GM21360 (cell line): Measurements from ENCODE around the gene NTM.

Experiments
- ATAC-seq: cut with Tn5 transposase; IDR thresholded peaks from one replicate; pipeline ENCODE4 v1.9.1; 2021; ENCODE audit warnings: mild to moderate bottlenecking, moderate library complexity; ENCODE audit not compliant: unreplicated experiment

NTM gene

DNA sequence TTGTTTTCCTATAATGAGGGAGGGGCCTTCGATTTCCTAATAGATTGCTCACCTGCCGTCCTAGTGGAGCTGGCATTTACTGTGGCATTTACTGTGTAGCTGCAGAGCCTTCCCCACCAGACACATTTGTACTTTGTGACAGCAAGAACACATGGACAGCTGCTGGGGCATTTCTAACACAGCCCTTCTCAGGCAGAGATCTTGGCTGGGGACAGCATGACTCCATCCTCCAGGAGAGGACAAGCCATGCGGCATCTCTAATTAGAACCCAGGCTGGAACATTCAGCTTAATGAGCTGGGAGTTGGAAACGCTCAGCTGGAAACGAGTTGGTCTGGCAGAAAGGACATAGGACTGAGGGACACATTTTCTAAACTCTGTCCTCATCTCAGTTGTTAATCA is 887.5 kb downstream of the NTM start:
- ATAC-seq: no peak

- ATAC-seq: no peak
Observed at GRCh38 chr11:132258875-132259274, 888.5 kb downstream of the NTM start.

DNA sequence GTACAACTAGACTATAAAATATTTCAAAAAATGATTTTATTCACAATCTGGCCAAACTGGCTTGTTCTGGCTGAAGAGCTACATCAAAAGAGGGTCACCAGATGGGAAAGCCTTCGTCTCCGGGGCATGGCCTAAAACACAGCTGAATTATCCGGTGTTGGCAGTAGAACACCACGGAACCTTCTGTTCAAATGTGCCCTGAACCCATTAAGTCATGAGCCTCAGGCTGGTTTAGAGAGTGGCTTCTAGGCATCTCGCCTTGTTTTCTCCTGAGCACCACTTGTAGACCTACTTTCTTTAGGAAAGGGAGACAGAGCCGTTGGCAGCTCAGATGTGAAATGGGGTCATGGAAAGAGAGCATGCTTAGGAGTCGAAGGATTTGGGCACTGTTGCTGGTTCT is 890.2 kb downstream of the NTM start:
- no peak for ATAC-seq

DNA sequence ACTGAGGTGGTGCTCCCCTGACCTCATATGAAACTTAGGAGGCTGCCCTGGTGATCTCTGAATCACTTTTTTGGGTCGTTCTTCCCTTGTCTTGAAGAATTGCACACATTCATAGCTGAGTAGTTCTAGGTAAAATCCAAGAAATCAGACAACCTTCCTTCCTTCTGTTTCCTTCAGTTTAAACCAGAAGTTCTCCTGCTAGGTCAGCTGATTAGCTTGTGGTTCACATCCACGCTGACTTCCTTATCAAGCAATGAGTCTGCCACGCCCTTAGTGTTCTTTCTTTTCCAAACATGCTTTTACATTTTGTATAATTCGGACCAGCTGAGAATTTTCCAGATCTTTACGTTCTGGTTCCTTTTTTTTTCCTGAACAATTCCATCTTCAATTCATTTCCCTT is 892.8 kb downstream of the NTM start:
- ATAC-seq: no peak

DNA sequence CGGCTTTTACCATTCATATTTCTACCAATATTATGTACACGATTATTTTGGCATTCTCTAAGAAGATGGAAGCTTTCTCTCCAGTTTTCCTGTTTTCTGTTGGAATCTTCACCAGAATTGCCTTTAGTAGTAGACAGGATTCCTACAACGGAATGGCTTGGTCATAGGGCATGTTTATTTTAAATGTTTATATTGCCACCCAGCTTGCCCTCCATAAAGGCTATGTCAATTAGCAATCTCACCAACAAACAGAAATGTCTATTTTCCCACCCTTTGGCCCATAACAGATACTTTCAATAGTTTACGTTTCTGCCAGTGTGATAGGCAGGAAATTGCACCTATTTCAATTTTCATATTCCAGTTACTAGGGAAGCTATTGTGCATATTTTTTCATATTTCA is 893.5 kb downstream of the NTM start:
- no peak for ATAC-seq

GRCh38 chr11:132264616-132265015 is 894.2 kb downstream of the NTM start:
- ATAC-seq: no peak

DNA sequence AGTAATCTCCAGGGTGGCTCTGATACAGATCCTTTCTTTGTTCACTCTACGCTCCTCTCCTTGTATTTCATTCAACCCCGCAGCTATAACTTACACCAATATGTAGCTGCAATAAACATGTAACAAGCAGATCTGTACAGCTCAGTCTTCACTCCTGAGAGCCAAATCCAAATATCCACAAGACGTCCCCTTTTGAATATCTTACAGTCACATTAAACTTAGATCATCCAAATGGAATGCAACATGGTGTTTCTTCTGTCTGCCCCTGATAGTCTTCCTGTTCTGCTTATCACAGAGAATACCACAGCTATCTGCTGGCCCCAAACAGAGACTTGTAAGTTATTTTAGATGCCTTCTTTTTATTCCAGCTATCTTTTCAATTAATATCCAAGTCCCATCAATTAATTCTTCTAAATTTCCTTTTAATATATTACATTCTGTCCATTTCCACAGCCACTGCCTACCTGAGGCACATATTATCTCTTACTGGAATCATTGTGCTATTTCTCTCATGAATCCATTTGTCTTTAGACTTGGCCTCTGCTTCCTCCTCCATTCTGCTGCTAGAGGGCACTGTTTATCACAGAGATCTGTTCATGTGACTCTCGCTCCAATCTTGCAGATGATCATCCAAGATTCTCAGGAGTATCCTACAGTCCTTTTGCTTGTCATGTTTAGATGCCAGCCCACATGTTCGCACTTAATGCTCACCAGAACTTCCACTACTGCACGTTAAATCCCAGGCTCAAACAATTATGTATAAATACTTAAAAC is 908.6 kb downstream of the NTM start:
- ATAC-seq: peak; percentile 60

- ATAC-seq: no peak
Observed at GRCh38 chr11:132284048-132284447, 913.6 kb downstream of the NTM start.

GRCh38 chr11:132284611-132285010 is 914.2 kb downstream of the NTM start:
- ATAC-seq: no peak

DNA sequence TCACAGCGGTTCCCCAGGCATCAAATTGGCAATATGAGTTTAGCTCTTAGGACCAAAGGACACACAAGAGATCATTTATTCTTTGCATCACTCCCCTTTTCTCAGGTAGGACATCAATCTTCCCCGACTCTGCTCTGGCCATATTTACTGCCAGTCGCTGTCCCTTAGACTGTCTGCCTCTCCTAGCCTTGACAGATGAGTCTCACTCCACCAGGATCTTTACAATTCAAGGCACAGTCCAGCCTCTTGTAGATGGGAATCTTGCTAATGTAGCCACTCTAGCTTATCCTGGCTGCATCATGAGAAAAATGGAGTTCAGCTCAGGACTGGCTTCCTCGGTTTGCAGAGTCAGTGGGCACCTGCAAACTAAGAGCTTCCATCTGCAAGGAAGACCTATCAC is 915.2 kb downstream of the NTM start:
- no peak for ATAC-seq

- ATAC-seq: no peak
Observed at GRCh38 chr11:132286106-132286505, 915.7 kb downstream of the NTM start.

- no peak for ATAC-seq
Observed at GRCh38 chr11:132288036-132288435, 917.6 kb downstream of the NTM start.

DNA sequence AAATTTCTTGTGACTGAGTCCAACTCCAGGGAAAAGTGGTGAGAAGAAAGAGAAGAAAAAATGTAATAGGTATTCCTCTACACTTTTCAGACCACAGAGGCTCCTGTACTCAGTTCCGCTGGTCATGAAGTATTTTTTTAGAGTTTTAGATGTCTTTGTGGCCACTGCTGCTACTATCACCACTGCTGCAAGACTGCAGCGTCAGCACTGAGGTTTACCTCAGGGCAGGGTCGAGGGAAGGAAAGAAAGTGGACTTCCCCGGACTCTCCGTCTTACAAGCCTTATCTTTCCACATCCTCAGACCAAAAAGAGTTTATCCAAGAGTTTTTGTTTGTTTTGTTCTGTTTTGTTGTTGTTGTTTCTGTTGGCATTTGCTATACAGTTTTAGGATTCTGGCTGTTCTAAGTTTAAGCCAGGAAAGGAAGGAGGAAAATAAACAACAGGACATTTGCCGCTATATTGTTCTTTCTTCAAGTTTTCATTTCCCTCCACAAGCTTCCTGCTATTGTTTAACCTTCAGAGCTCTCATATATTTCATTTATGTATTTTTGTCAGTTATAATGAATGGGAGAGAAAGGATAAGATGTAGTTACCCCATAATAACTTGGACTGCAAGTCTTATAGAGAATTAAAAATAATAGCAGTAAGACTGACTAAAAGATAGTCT is 919.3 kb downstream of the NTM start:
- no peak for ATAC-seq

GRCh38 chr11:132293586-132293985 is 923.2 kb downstream of the NTM start:
- ATAC-seq: no peak

DNA sequence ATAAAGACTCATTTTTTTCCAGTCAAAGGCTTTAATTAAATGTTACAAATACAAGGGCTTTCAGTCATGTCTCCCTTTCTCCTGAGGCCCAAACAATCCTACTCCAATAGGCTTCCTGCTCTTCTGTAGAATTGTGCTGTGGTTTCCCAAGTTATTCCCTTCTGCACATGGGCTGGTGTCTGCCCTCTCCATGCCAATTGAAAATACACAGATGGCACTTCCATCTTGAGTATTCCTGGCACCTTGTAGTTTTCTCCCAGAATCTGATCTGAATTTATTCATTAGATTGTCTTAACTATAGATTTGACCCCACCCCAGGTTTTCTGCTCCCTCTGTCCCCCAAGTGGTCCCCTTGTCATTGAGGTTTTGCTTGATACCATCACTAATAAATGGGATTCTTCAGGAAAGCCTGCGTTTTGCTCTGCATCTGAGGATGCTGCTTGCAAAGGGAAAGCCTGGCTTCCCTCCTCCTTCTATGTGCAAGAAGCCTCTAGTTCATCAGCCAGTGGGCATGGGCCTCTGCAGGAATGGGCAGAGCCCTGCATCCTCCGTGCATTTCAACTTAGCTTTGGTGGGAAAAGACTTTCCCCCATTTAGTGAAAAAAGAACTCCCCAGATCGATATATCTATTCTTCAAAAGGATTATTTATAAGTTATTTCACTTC is 926.7 kb downstream of the NTM start:
- ATAC-seq: no peak

- no peak for ATAC-seq
Observed at GRCh38 chr11:132298357-132298756, 927.9 kb downstream of the NTM start.

DNA sequence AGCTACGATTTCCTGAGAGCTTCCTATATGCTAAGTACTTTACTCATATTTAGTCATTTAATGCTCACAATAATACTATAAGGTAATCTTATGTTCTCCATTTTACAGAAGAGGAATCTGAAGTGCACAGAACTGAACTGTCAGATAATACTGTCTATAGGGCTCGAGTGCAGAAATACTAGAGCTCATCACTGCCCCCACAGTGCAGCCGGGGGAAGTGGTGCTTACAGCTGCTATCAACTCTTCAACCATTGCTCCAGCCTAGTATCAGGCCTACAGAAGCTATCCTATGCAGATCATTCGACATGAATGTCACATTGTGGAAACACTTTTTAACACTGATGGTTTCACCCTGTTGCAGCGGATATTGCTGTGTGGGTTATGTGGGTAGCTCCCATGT is 929.9 kb downstream of the NTM start:
- peak; percentile 70 for ATAC-seq

DNA sequence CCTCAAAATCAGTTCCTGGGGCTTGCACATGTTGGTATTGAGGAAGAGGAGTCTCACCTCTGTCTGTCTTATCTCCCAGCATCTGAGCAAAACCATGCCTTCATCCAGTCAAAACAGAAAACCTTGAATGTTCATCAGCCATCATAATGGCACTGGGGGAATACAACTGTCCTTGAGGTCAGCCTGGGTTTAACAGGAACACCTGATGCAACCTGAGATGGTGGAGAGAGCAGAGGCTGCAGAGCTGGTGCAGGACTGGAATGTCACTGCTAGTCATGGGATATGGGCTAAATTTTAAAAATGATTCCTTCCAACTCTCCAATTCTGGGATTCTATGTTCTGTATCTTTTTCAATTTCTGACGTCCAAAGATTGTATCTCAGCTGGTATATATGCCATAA is 931.0 kb downstream of the NTM start:
- no peak for ATAC-seq

DNA sequence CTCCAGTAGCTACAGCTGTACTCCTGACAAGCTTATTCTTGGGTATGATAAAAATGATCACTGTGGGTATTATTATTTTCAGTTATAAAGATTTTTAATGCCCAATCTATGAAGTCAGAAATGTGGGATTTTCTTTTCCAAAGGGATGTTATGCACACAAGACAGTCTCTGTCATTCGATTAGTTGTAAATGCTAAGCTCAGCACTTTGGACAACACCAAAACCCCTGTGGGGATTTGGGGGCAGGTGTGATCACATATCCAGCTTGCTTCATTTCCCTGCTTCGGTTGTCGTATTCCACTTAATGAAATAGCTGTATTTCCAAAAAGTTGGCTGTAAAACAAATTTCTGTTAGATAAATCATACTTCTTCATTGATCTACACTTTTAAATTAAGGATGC is 931.5 kb downstream of the NTM start:
- ATAC-seq: no peak

GRCh38 chr11:132307309-132308020 is 937.0 kb downstream of the NTM start:
- no peak for ATAC-seq
